GM12878 (cell line): ENCODE measurements around the gene PDIA4. TPM values are rescaled to one million over a fixed set of nuclear protein-coding genes. Genes with fewer than 3 reads are reported as not detected.

Experiments used
- ATAC-seq: fragments of 200-7000 bp; cut with Tn5 transposase; 3 replicates; pipeline ENCODE4 v1.9.1; 2020; ENCODE audit warnings: mild to moderate bottlenecking, moderate library complexity
- BruUV-seq: library from RNA; stranded (reverse); fragments of 400-500 nt; replicated peaks from 2 replicates; lab custom pipeline; 2021; lab: Mats Ljungman, UMichigan
- CTCF ChIA-PET: fragments of 300-600 bp; sonication (Branson Sonifier 250); formaldehyde crosslinking; extraction: SDS; loops from one replicate; lab custom pipeline; 2021; ENCODE audit warnings: inconsistent platforms; lab: Yijun Ruan, JAX
- POLR2A ChIA-PET: fragments of 350-600 bp; formaldehyde crosslinking; extraction: SDS; loops from one replicate; lab custom pipeline; 2021; ENCODE audit warnings: inconsistent platforms; lab: Charles Lee
- RAD21 ChIA-PET: fragments of 300-600 bp; sonication (Branson Sonifier 250); formaldehyde crosslinking; loops from one replicate; lab custom pipeline; 2023; ENCODE audit warnings: antibody characterized with exemption; ENCODE audit not compliant: unreplicated experiment; lab: Charles Lee
- SMC1A ChIA-PET: fragments of 300-600 bp; sonication (Branson Sonifier 250); formaldehyde crosslinking; loops from one replicate; lab custom pipeline; 2023; ENCODE audit not compliant: unreplicated experiment, uncharacterized antibody; lab: Charles Lee
- DNase-seq: peaks from one replicate; pipeline ENCODE4 v3.0.0-alpha.2; 2011; ENCODE audit warnings: low read depth, low spot score
- FAIRE-seq: peaks from 3 replicates; lab custom pipeline; 2011; peaks lifted over from hg19 to GRCh38; lab: Jason Lieb, UNC
- H2AFZ ChIP-seq: 2 replicates; pipeline ENCODE4 v1.6.0; 2011; ENCODE audit warnings: low read depth, low read length, control low read depth; ENCODE audit not compliant: control insufficient read depth
- H3K27ac ChIP-seq: 2 replicates; pipeline ENCODE4 v1.5.1; 2011; ENCODE audit warnings: control low read depth; ENCODE audit not compliant: control insufficient read depth, insufficient read depth
- H3K27me3 ChIP-seq, 2 experiments: replicated peaks in 1 of 2; 2 replicates each; pipeline versions ENCODE4 v1.6.0 to v1.6.1; 2011; ENCODE audit warnings: low read length in 1 of 2; ENCODE audit not compliant: control insufficient read depth in 2 of 2, insufficient read depth in 2 of 2
- H3K36me3 ChIP-seq, 2 experiments: 2 replicates each; pipeline ENCODE4 v1.5.1; 2011; ENCODE audit warnings: low read length in 1 of 2; ENCODE audit not compliant: control insufficient read depth in 2 of 2, insufficient read depth in 2 of 2
- H3K4me1 ChIP-seq: 2 replicates; pipeline ENCODE4 v1.6.1; 2011; ENCODE audit warnings: mild to moderate bottlenecking, low read length, moderate library complexity, mixed read lengths; ENCODE audit not compliant: control insufficient read depth, insufficient read depth
- H3K4me2 ChIP-seq: 2 replicates; pipeline ENCODE4 v1.6.0; 2011; ENCODE audit warnings: control low read depth; ENCODE audit not compliant: control insufficient read depth, insufficient read depth
- H3K4me3 ChIP-seq: fragments of 200-600 bp; sonication (generic); 2 replicates; pipeline ENCODE4 v1.5.1; 2016
- H3K79me2 ChIP-seq: 2 replicates; pipeline ENCODE4 v1.6.0; 2011; ENCODE audit warnings: low read length; ENCODE audit not compliant: control insufficient read depth, insufficient read depth
- H3K9ac ChIP-seq: 2 replicates; pipeline ENCODE4 v1.8.0; 2011; ENCODE audit warnings: low read length, control low read depth, mixed read lengths; ENCODE audit not compliant: control insufficient read depth, insufficient read depth
- H3K9me3 ChIP-seq: replicated peaks from 3 replicates; pipeline ENCODE4 v1.5.1; 2011; ENCODE audit warnings: mild to moderate bottlenecking, low read length; ENCODE audit not compliant: control insufficient read depth, insufficient read depth
- H4K20me1 ChIP-seq: 2 replicates; pipeline ENCODE4 v1.6.0; 2011; ENCODE audit not compliant: control insufficient read depth, insufficient read depth
- BACH1 ChIP-seq: fragments of 450-650 bp; IDR thresholded peaks from 2 replicates; pipeline ENCODE4 v1.6.1; 2017; ENCODE audit warnings: mild to moderate bottlenecking, borderline replicate concordance
- CBFB ChIP-seq: IDR thresholded peaks from 2 replicates; pipeline ENCODE4 v1.6.1; 2016; ENCODE audit warnings: antibody characterized with exemption, low read depth
- CREB1 ChIP-seq: IDR thresholded peaks from 2 replicates; pipeline ENCODE4 v1.6.1; 2012; ENCODE audit warnings: low read depth, mild to moderate bottlenecking, inconsistent platforms
- JUNB ChIP-seq: IDR thresholded peaks from 2 replicates; pipeline ENCODE4 v1.6.1; 2016; ENCODE audit warnings: antibody characterized with exemption, mild to moderate bottlenecking
- MEF2B ChIP-seq: fragments of 450-650 bp; IDR thresholded peaks from 2 replicates; pipeline ENCODE4 v1.6.1; 2018; ENCODE audit warnings: mild to moderate bottlenecking, moderate library complexity; ENCODE audit not compliant: partially characterized antibody, poor library complexity, severe bottlenecking
- MTA3 ChIP-seq: IDR thresholded peaks from 2 replicates; pipeline ENCODE4 v1.6.1; 2012; ENCODE audit warnings: low read length, inconsistent platforms, borderline replicate concordance
- POLR2AphosphoS2 ChIP-seq: IDR thresholded peaks from 2 replicates; pipeline ENCODE4 v1.6.1; 2011; ENCODE audit warnings: low read depth, mild to moderate bottlenecking, low read length, improper control_type of control experiment, moderate library complexity
- RBBP5 ChIP-seq: fragments of 200-600 bp; sonication (generic); conservative IDR thresholded peaks from 2 replicates; pipeline ENCODE4 v1.6.1; 2016
- RUNX3 ChIP-seq: IDR thresholded peaks from 2 replicates; pipeline ENCODE4 v1.6.1; 2012; ENCODE audit warnings: low read length, inconsistent platforms
- SMAD5 ChIP-seq: IDR thresholded peaks from 2 replicates; pipeline ENCODE4 v1.6.1; 2016; ENCODE audit warnings: antibody characterized with exemption, low read depth
- SRF ChIP-seq, 2 experiments: IDR thresholded peaks; 2 replicates each; pipeline ENCODE4 v1.6.1; 2011; ENCODE audit warnings: low read depth in 2 of 2, low read length in 2 of 2, mild to moderate bottlenecking in 1 of 2, moderate library complexity in 1 of 2
- YY1 ChIP-seq: IDR thresholded peaks from 2 replicates; pipeline ENCODE4 v1.6.1; 2011; ENCODE audit warnings: low read depth, mild to moderate bottlenecking, low read length
- WGBS: methylation state at CpG from one replicate; pipeline ENCODE4 v1.1.6; 2016; ENCODE audit warnings: low lambda C conversion rate; ENCODE audit not compliant: insufficient replicate concordance, insufficient coverage; ENCODE audit errors: missing lambda C conversion rate; 5-methylcytosine and 5-hydroxymethylcytosine counted together
- in situ Hi-C: fragments of 300-500 bp; cut with MboI; formaldehyde crosslinking; loops from 9 replicates; pipeline ENCODE4 v1.14.3; 2018; ENCODE audit warnings: mixed read lengths
- intact Hi-C: fragments of 100-400 bp; cut with micrococcal nuclease; formaldehyde crosslinking; loops from one replicate; pipeline ENCODE4 v1.14.2; 2022; ENCODE audit not compliant: unreplicated experiment
- polyA plus RNA-seq, 11 experiments: library from polyadenylated mRNA; depleted of rRNA in 4 of 11; unstranded in 6 of 11; stranded (reverse) in 5 of 11; fragments of >200 nt; fragmentation: Nextera tagmentation in 4 of 11; fragmentation: Illumina TruSeq in 1 of 11; extraction: Ambion mirVana in 4 of 11; extraction: Trizol in 1 of 11; gene quantifications; 1 replicate in 1 of 11; 2 replicates in 10 of 11; pipeline versions ENCODE4 v1.2.1 to v1.2.3, GENCODE V29; 2011 to 2016; ENCODE audit warnings: inconsistent platforms in 2 of 11, missing spikeins in 2 of 11, low read depth in 1 of 11
- total RNA-seq, 4 experiments: library from RNA; depleted of rRNA in 3 of 4; stranded (reverse); fragments of >200 nt in 3 of 4; fragmentation: Illumina TruSeq in 1 of 4; extraction: Trizol in 1 of 4; gene quantifications; 2 replicates each; pipeline versions ENCODE4 v1.2.1 to v1.2.3, GENCODE V29; 2013 to 2021
- TF ChIP-seq, protein P1 (sequence below): IDR thresholded peaks from 2 replicates; pipeline ENCODE4 v1.6.1; 2012; ENCODE audit warnings: low read depth, low read length, improper control_type of control experiment
- TF ChIP-seq, protein P2 (sequence below): fragments of 450-650 bp; IDR thresholded peaks from 2 replicates; pipeline ENCODE4 v1.6.1; 2017; ENCODE audit warnings: mild to moderate bottlenecking, low read depth, inconsistent platforms; ENCODE audit not compliant: poor library complexity, severe bottlenecking
- TF ChIP-seq, protein P3 (sequence below): IDR thresholded peaks from 2 replicates; pipeline ENCODE4 v1.6.1; 2012; ENCODE audit warnings: improper control_type of control experiment, low read depth, low read length; ENCODE audit not compliant: insufficient replicate concordance
- TF ChIP-seq, protein P4 (sequence below): IDR thresholded peaks from 2 replicates; pipeline ENCODE4 v1.6.1; 2011; ENCODE audit warnings: low read depth, mild to moderate bottlenecking, low read length, moderate library complexity, borderline replicate concordance; ENCODE audit errors: extremely low read depth

The PDIA4 gene
- total and polyA plus RNA-seq, 10 of the 15 experiments (the other 5 are each of a cell fraction or from before 2014, with no cell fraction given) = 7.1 to 306 (median 106) TPM

DNA sequence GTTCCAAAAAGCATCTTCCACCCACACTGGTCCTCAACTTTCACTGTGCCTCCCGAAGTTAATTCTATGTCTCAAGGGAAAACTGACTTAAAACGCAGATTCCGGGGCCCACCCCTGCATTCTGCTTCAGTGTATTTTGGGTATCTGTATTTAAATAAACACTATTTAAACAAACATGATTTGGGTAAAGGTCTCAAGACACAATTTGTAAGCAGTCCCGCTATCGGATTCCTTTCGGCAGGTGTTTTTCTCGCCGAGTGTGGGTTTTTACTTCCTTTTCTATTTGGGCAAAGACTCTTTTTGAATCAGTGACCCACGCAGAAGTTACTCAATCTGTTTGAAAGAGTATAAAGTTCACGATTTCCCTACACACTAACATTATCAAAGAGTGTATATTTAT lies 1.2 kb downstream of the PDIA4 start:
- ChIA-PET SMC1A (interaction anchor here (1.2 to 1.4 kb wide), 3 partner anchors 20 to 38 kb away, joined by 4 to 7 read pairs (median 5); no protein-coding TSS in a partner anchor), RAD21 (interaction anchor here (1.2 to 2.3 kb wide), 4 partner anchors 22 to 64 kb away, joined by 3 to 9 read pairs (median 6); no protein-coding TSS in a partner anchor), POLR2A (interaction anchor here (0.6 to 1.8 kb wide), 5 partner anchors 20 to 85 kb away, joined by 3 to 12 read pairs (median 5); no protein-coding TSS in a partner anchor), CTCF (interaction anchor here (0.7 to 10.6 kb wide), 5 partner anchors 21 to 120 kb away, joined by 3 to 75 read pairs (median 4); partner anchors contain the start of gene ZNF398)
- H3K4me3 ChIP-seq = peak overlapping the region; percentile 76
- no peak for FAIRE-seq
- peak overlapping the region; percentile 79 for H3K27ac ChIP-seq
- H3K9me3 ChIP-seq = no peaks in the 10 kb centered on the region
- no peaks in the 10 kb centered on the region for H3K36me3 ChIP-seq
- H2AFZ ChIP-seq = peak overlapping the region; percentile 26
- under 1% methylated on average over 10 of the region's 10 CpGs for WGBS
- no peak for DNase-seq
- H3K27me3 ChIP-seq = no peaks in the 10 kb centered on the region
- intact Hi-C loops = loop anchor here (5.0 kb wide), 2 partner anchors 100 to 145 kb away; partner anchors contain the start of genes EZH2 and ZNF425
- in situ Hi-C loops = no loop called here
- TSS peak; percentile 70 for BruUV-seq
- peak overlapping the region; percentile 90 for H3K4me2 ChIP-seq
- peak overlapping the region; percentile 81 for H3K9ac ChIP-seq
- no peaks in the 10 kb centered on the region for H3K4me1 ChIP-seq
- H4K20me1 ChIP-seq = no peaks in the 10 kb centered on the region
- peaks cover 59% of the 10 kb centered on the region for H3K79me2 ChIP-seq
- ATAC-seq = no peak
- TF ChIP-seq CBFB (0 out of 2 replicates have a peak, but pooled peaks have one; percentile 38), MTA3 (no peak), RBBP5 (no peak), BACH1 (0 out of 2 replicates have a peak, but pooled peaks have one; percentile 30), SMAD5 (no peak), CREB1 (no peak), SRF (IDR thresholded peaks at IDR 0.05; ENCODE audit: low read depth in 2 of 2, low read length in 2 of 2) (no peak), MEF2B (peak; percentile 97), POLR2AphosphoS2 (no peak), YY1 (no peak), JUNB (peak; percentile 56), RUNX3 (peak; percentile 41; the same call in 1 of the 2 replicates)
- TF ChIP-seq, protein P1, sequence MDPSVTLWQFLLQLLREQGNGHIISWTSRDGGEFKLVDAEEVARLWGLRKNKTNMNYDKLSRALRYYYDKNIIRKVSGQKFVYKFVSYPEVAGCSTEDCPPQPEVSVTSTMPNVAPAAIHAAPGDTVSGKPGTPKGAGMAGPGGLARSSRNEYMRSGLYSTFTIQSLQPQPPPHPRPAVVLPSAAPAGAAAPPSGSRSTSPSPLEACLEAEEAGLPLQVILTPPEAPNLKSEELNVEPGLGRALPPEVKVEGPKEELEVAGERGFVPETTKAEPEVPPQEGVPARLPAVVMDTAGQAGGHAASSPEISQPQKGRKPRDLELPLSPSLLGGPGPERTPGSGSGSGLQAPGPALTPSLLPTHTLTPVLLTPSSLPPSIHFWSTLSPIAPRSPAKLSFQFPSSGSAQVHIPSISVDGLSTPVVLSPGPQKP = no peak
- TF ChIP-seq, protein P2, sequence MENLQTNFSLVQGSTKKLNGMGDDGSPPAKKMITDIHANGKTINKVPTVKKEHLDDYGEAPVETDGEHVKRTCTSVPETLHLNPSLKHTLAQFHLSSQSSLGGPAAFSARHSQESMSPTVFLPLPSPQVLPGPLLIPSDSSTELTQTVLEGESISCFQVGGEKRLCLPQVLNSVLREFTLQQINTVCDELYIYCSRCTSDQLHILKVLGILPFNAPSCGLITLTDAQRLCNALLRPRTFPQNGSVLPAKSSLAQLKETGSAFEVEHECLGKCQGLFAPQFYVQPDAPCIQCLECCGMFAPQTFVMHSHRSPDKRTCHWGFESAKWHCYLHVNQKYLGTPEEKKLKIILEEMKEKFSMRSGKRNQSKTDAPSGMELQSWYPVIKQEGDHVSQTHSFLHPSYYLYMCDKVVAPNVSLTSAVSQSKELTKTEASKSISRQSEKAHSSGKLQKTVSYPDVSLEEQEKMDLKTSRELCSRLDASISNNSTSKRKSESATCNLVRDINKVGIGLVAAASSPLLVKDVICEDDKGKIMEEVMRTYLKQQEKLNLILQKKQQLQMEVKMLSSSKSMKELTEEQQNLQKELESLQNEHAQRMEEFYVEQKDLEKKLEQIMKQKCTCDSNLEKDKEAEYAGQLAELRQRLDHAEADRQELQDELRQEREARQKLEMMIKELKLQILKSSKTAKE = peak; percentile 64
- TF ChIP-seq, protein P3, sequence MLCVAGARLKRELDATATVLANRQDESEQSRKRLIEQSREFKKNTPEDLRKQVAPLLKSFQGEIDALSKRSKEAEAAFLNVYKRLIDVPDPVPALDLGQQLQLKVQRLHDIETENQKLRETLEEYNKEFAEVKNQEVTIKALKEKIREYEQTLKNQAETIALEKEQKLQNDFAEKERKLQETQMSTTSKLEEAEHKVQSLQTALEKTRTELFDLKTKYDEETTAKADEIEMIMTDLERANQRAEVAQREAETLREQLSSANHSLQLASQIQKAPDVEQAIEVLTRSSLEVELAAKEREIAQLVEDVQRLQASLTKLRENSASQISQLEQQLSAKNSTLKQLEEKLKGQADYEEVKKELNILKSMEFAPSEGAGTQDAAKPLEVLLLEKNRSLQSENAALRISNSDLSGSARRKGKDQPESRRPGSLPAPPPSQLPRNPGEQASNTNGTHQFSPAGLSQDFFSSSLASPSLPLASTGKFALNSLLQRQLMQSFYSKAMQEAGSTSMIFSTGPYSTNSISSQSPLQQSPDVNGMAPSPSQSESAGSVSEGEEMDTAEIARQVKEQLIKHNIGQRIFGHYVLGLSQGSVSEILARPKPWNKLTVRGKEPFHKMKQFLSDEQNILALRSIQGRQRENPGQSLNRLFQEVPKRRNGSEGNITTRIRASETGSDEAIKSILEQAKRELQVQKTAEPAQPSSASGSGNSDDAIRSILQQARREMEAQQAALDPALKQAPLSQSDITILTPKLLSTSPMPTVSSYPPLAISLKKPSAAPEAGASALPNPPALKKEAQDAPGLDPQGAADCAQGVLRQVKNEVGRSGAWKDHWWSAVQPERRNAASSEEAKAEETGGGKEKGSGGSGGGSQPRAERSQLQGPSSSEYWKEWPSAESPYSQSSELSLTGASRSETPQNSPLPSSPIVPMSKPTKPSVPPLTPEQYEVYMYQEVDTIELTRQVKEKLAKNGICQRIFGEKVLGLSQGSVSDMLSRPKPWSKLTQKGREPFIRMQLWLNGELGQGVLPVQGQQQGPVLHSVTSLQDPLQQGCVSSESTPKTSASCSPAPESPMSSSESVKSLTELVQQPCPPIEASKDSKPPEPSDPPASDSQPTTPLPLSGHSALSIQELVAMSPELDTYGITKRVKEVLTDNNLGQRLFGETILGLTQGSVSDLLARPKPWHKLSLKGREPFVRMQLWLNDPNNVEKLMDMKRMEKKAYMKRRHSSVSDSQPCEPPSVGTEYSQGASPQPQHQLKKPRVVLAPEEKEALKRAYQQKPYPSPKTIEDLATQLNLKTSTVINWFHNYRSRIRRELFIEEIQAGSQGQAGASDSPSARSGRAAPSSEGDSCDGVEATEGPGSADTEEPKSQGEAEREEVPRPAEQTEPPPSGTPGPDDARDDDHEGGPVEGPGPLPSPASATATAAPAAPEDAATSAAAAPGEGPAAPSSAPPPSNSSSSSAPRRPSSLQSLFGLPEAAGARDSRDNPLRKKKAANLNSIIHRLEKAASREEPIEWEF = no peak
- TF ChIP-seq, protein P4, sequence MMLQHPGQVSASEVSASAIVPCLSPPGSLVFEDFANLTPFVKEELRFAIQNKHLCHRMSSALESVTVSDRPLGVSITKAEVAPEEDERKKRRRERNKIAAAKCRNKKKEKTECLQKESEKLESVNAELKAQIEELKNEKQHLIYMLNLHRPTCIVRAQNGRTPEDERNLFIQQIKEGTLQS = no peak
